NOMO-1 treated with DMSO at 0.1 percent for 48 hours (cell line): ENCODE results near the gene AXIN2.
"Not testable (repeated sequence)": the region's sequence is repeated elsewhere in the genome, so short reads cannot be mapped to it uniquely, and the experiment has no call there.

Experiments used
- DNase-seq: peaks from one replicate; lab custom pipeline; 2025; ENCODE audit not compliant: unreplicated experiment; lab: John Stamatoyannopoulos, UW

Gene AXIN2

DNA sequence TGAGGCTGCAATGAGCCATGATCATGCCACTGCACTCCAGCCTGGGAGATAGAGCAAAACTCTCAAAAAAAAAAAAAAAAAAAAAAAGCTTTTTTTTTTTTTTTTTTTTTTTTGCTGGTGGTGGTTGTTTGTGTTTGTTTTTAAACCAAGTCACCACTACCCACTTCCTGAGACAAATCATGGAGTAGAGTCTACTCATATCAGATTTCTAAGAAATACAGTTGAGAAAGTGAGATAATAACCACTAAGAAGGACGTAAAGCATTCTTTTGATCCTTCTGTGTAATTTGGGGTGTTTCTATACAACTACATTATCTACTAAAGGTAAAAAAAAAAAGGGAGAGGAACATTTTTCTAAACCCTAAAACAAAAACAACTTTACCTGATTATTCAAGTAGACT is 38.0 kb downstream of the AXIN2 start:
- DNase-seq: no peak

DNA sequence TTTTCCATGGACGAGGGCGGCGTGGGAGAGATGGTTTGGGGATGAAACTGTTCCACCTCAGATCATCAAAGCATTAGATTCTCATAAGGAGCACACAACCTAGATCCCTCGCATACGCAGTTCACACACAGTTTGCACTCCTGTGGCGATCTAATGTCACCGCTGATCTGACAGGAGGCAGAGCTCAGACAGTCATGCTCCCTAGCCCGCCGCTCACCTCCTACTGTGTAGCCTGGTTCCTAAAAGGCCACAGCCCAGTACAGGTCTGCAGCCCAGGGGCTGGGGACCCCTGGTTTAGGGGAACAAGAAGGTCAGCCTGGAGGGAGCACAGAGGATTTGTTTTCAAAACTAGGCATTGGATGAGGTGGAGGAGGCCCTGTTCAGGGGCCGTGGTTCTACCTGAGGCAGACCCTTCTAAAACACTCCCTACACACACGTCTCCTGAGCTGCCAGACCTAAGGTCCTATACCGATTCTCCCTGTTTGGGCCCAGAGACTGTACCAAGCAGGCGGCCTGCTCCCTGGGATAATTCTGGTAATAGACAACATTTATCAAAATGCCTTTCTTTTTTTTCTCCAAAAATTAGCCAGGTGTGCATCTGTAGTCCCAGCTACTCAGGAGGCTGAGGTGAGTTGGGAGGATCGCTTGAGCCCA is 38.6 kb downstream of the AXIN2 start:
- DNase-seq: no peak

GRCh38 chr17:65519462-65519861 is 42.0 kb downstream of the AXIN2 start:
- no peak for DNase-seq

DNA sequence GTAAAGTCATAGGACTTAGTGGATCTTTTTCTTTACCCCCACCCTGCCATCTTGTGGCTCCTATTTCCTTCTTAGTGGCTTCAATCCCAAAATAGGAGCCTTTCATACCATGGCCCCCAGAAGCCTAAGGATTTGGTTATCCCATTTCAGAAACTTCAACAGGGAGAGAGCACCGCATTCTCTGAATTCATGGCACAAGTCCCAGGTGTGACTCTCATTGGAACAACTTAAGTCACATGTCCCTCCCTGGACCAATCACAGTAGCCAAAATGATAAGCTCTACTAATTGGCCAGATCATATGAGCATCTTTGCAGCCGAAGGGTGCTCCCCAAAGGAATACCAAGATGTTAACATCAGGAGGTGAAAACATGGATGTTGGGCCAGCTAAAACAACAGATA is 43.2 kb downstream of the AXIN2 start:
- DNase-seq: no peak

- no peak for DNase-seq
Measured at GRCh38 chr17:65515959-65516948, 45.2 kb downstream of the AXIN2 start.

DNA sequence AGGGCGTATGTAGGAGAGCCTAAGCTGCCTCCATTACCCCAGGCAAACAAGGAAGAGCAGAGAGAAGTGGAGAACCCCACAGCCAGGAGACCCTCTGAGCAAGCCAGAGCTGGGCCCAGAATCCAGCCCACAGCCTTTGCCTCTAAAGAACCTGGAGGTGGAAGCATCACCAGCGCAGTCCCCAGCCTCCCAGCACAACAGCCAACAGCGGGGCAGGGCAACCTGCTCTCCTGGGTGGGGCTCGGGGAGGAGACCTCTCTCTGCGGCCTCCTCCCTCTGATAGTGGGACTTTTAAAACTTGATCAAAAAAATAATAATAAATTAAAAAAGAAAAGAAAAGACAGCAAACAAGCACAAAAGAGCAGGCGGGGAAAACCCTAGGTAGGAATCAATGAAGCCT is 45.9 kb downstream of the AXIN2 start:
- no peak for DNase-seq

DNA sequence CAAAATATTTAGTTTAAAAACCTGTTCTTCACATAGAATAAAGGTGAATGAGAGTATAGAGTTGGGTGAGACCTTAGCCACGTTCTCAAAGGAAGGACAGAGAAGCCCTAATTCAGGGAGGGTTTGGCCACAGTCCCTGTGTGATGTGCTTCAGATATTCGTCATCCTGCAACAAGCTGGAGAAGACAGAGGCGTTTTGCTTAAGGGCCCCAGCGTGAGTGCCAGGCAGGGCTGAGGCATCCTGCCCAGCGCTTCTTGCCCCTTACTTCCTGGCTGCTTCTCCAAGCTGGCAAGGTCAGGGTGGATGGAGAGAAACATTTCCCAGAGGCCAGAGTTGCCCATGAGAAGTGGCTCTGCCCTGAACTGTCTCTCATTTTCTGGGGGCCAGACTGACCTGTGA is 46.9 kb downstream of the AXIN2 start:
- DNase-seq: no peak

DNA sequence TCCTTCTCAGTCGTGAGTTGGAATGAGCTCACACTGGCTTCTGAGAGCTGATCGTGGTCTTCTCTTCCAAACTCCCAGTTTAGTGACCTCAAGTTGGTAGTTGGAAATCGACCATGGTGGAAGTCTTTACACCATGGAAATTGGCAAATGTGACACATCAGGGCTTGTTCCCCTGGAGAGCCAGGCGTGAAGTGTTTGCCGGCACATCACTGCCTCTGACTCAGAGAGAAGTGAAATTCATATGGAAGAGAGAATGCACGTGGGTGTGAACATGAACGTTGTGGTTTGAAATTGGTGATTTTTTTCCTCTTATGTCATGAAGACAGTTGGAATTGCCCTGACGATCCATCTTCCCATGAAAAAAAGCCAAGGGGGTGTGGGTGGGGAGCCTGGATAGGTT is 47.4 kb downstream of the AXIN2 start:
- no peak for DNase-seq

DNA sequence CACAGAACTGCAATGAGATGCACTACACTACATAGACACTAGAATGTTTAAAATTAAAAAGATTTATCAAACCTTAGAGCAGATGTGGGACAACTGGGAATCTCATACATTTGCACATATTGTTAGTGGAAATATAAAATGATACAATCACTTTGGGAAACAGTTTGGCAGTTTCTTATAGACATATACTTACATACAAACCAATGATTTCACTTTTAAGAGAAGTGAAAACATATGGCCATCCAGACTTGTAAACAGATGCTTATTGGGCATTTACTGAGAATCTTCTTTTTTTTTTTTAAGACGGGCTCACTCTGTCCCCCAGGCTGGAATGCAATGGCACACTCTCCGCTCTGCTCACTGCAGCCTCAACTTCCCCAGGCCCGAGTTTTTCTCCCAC is 50.1 kb downstream of the AXIN2 start:
- DNase-seq: no peak

DNA sequence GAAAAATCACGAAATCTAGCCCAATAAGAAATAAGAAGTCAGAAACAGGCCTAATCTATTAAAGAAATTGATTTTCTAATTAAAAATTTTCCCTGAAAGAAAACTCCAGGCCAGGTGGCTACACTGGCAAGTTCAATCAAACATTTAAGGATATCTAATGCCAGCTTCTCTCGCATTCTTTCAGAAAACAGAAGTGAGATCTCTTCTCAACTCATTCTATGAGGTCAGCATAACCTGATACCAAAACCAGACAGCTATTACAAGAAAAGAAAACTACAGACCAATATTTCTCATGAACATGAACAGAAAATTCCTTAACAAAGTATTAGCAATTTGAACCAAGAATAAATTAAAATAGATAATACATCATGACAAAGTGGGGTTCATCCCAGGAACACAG is 52.4 kb downstream of the AXIN2 start:
- DNase-seq: no peak

- DNase-seq: not testable (repeated sequence)
Measured at GRCh38 chr17:65504673-65505072, 56.8 kb downstream of the AXIN2 start.

DNA sequence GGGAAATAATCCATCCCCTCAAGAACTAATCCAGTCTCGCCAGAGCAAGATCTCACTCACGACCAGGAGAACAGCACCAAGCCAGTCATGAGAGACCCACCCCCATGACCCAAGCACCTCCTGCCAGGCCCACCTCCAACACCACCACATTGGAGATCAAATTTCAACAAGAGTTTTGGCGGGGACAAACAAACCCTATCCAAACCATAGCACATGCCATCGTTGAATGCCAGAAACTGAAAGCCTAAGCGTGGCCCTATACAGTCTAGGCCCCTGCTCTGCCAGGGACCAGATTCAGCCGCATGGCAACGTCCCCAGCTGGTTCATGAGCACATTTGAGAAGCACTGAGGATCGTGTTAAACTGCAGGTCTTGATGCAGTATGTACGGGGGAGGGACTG is 57.3 kb downstream of the AXIN2 start:
- no peak for DNase-seq

DNA sequence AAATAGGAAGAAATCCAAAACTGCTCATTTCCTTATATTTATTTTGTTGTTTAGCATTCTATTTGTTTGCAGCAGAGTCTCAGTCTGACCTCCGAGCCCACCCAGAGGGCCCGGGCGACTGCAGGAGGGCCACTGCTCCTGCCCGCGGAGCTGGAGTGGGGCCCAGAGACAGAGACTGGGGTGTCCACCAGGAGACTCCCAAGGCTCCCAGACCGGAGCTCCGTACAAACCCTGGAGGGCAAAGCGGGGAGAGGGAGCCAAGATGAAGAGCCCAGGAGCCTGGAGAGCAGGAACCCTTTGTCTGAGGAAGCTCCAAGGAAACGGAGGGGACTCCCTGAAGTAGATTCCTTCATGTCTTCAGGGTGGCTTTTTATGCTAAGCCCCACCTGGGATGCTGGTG is 57.9 kb downstream of the AXIN2 start:
- no peak for DNase-seq

DNA sequence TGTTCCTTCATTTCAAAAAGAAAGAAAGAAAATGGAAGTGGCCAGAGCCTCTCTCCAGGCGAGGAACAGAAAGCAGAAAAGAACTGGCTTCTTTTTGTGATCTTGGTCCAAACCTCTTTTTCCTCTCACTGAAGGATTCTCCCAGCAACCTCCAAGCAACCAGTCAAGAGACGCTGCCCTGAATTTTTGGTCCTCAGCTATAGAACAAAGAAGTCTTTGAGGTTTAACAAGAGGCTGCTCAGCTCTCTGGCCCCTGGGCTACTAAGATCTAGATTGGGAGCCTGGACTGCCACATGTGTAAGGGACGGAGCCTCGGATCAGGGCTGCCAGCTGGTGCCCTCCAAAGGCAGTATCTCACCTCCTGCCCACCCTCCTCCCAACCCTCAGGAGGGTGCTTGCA is 62.6 kb downstream of the AXIN2 start:
- DNase-seq: no peak

DNA sequence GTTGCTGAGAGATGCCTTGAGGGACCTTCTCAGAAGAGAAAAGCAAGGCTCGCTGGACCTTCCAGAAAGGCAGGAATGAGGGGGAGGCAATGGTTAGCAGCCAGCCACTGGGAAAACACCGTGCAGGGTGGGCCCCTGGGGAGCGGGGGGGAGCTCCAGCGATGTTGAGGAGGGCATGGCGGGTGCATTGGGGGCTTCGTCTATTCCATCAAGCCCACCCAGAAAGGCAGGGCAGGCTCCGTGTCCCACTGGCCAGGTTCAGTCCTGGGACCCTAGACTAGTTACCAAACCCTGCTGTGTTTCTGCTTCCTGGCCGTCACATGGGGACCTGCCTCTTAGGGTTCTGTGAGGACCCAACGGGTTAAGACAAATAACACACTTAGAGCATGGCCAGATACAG is 64.6 kb downstream of the AXIN2 start:
- no peak for DNase-seq

DNA sequence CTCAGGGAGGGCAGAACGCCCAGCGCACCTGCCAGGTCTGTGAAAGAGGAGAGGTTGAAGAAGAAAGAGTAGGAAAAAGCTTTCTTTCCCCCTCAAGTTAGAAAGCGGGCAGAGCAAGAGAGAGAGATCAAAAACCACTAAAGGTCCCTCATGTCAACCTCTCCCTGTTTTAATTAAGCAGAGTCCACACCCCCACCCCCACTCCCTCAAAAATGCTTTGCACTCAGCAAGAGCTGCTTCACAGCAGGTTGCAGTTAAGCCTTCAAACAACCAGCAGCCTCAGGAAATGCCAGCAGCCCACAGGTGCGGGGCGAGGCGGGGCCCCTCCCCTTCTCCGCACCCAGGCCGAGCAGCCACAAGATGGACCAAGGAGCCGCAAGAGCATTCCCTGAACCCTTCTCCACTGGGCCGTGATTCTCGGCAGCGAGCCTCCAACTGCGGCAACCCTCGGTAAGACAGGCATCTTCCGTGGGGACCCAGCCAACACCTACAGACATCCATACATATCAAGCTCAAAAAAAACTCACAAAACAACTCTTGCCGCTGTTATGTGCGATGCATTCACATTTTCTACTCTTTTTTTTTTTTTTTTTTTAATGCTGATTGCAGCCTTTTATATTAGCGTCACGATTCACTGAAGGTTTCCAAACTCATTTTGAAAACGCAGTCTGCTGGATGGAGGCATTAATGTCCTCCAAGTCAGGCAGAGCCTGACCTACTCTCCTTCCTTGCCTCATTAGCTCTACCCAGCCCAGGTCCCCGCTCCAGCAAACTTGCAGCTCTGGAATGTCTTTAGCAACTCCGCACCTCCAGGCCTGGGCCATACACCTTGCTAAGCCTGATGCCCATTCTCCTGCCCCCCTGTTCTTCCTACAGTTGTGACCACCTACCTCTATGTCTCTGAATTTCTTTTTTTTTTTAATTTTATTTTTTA is 66.1 kb downstream of the AXIN2 start:
- DNase-seq: no peak

- no peak for DNase-seq
Measured at GRCh38 chr17:65489413-65490155, 71.9 kb downstream of the AXIN2 start.

- DNase-seq: no peak
Measured at GRCh38 chr17:65488665-65489064, 72.8 kb downstream of the AXIN2 start.

DNA sequence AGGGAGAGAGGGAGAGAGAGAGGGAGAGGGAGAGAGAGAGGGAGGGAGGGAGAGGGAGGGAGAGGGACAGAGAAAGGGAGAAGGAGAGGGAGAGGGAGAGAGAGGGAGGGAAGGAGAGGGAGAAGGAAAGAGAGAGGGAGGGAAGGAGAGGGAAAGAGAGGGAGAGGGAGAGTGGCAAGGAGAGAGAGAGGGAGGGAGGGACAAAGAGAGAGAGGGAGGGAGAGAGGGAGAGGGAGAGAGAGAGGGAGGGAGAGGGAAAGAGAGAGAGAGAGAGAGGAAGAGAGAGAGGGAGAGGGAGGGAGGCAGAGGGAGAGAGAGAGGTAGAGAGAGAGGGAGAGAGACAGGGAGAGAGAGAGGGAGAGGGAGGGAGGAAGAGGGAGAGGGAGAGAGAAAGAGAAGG is 73.5 kb downstream of the AXIN2 start:
- no peak for DNase-seq

DNA sequence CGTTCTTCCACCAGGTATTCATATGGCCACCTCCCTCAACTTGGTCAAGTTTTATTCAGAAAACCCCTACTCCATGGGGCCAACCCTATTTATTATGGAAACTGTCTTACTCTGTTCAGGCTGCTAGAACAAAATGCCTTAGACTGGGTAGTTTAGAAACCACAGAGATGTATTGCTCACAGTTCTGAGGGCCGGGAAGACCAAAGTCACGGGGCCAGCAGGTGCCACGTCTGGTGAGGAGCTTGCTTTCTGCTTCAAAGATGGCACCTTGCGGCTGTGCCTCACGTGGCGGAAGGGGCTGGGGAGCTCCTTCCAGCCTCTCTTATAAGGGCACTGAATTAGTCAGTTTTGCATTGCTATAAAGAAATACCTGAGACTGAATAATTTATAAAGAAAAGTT is 74.3 kb downstream of the AXIN2 start:
- no peak for DNase-seq
